Activated CD4-positive, CD25-positive, alpha-beta regulatory T cell treated with anti-CD3 and anti-CD28 coated beads, Interleukin-2, amount 50 U/mL, for 72 hours (primary cell): Measurements from ENCODE around the gene SLC22A5.

Experiments used
- DNase-seq: peaks from one replicate; pipeline ENCODE4 v3.0.0; 2021

The SLC22A5 gene

DNA sequence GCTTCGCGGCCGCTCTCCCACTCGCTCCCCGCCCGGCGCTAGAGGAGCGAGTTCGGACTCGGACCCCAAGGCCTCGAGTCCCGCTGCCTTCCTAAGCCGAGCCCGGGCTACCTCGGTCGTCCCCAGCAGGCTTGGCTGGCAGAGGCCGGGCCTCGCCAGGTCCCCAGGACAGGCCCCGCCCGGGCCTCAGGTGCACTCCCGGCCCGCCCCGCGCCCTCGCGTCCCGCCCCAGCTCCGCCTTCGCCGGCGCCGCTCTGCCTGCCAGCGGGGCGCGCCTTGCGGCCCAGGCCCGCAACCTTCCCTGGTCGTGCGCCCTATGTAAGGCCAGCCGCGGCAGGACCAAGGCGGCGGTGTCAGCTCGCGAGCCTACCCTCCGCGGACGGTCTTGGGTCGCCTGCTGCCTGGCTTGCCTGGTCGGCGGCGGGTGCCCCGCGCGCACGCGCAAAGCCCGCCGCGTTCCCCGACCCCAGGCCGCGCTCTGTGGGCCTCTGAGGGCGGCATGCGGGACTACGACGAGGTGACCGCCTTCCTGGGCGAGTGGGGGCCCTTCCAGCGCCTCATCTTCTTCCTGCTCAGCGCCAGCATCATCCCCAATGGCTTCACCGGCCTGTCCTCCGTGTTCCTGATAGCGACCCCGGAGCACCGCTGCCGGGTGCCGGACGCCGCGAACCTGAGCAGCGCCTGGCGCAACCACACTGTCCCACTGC lies at the start of gene SLC22A5:
SLC22A5 (plus strand) TSS at position 237 of the 707 bp plus-strand sequence; CDS start at position 500, 263 bp downstream.
- DNase-seq = peak; percentile 82

DNA sequence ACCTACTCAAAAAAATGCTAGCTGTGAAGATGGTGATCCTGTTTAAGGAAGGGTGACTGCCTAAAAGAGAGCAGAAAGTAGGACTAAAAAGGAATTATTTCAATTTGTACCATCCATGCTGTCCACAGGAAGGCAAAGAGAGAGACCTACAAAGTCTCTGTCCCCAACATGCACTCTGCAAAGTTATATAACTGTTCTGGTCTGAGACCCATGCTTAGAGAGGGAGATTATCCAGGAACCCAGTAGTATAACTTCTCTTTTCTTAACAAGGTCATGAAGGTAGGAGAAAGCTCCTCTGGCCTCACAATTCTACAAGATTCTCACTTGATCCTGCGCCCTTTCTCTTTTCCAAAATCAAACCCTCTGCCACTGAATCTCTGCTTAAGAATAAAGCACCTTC lies 49.5 kb upstream of the SLC22A5 start:
- no peak for DNase-seq

DNA sequence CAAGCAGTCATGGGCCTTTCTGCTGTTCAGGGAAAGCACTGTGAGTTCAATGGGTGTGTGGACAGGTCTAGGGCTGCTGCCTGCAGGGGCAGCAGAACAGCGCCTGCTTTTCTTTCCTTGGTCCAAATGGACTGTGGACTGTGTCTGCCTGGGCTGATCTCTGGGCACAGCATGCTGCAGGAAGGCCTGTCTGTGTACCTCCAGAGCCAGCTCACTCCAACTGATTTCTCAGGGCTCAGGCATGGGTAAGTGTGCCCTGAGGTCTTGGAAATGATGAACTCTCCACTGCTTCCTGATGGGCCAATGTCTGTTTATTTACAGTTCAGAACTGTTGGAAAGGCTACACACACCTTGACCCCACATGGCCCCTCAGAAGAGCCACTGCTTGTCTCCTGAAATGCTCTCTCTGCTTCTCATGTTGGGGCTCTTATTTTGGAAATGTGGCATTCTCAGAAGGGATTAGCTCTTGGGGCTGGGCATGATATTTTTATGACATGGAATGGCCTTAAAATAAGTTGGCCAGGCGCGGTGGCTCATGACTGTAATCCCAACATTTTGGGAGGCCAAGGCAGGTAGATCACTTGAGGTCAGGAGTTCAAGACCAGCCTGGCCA lies 48.3 kb upstream of the SLC22A5 start:
- DNase-seq = no peak

DNA sequence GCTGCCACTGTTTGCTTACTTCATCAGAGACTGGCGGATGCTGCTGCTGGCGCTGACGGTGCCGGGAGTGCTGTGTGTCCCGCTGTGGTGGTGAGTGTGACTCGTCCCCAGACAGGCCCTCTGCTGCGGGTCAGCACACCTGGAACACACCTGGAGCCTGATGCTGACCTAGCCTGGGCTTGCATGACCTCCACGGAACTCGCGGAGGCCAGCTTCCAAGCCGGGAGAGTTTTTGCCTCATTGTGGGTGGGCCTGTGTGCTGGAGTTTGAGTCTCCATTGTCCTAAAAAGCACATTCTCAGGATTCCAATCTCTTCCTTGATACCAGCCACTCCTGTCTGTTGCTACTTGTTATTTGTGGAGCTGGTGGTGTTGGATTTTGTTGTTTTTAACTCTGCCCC lies 47.2 kb upstream of the SLC22A5 start:
- no peak for DNase-seq

DNA sequence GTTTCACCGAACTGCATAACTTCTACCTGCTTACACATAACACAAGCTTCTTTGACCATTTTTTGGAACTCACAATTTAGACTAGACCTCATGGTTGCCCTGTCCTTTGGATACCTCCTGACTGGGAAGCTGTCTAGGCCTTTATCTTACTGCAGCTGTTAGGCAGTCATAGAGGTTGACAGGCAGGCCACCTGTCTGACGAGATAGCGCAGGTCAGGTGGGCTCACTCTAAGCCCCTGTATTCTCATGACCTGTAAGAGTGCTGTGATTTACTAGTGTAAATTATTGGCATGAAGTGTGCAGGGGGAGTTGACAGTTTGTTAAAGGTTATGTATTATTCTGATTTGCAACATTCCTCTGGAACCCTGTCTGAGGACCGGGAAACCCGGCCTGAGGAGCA lies 46.3 kb upstream of the SLC22A5 start:
- DNase-seq = no peak

DNA sequence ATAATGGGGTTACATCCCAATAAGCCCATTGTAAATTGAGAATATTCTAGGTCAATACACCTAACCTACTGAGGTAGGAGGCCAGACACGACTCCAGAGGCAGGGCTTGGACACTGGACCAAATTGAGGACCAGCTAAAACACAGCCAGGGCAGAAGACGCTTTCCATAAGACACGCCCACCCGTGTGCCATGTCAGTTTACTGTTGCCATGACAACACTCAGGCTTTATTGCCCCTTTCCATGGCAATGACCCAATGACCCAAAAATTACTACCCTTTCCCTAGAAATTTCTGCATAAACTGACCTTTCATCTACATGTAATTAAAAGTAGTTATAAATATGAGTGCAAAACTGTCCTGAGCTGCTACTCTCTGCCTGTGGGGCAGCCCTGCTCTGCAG lies 43.8 kb upstream of the SLC22A5 start:
- no peak for DNase-seq

DNA sequence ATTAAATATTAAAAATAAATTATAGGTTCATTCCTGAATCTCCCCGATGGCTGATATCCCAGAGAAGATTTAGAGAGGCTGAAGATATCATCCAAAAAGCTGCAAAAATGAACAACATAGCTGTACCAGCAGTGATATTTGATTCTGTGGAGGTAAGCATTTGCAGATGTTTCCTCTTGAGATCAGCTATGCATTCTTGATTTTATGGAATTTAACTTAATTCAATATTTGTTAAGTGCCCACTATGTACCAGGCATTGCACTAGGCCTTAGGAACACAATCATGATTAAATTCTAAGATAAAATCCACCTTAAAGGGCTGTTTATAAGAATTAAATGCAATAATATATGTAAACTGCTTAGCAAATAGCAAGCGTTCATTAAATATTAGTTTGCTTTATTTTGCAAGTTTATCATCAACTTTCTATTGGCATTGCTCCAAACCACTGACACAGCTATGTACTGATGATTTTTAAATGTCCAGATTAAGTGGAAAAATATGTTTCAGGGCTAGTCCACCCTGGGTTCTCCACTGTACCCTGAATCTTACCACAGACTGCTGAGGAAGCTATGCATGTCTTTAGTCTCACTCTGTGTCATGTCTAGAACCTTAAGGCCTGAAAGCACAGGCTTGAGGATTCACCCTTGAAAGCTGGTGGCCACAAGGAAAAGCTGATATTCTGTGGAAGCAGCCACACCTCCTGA lies 42.1 kb upstream of the SLC22A5 start:
- no peak for DNase-seq

DNA sequence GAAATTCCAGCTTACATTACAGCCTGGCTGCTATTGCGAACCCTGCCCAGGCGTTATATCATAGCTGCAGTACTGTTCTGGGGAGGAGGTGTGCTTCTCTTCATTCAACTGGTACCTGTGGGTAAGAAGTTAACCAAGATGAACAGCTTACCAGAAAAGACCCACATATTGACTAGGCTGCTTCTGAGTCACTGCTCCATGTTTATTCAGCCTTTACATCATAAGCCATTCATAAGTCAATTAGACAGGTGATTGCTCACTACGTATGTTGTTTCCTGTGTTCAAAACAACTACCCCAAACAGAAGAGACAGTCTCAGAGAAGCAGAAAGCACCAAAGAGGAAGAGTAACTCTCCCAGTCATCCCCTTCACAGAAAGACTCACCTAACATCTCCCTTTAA lies 34.7 kb upstream of the SLC22A5 start:
- DNase-seq = no peak

DNA sequence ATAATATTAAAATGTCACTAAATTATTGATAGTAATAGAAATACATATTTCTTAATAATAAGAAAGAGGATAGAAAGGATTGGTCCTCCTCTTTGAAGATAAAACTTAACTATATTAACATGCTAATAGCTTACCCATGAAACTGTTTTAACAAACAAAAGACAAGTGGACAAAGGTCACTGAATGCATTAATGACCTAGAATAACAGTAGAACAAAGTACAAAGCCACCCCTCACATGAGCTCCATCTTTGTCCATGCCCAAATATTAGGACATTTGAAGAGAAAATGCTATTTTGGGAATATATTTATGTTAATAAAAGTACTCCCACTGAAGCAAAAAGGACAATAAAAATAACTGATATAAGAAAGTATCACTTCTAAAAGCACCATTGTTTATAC lies 34.1 kb upstream of the SLC22A5 start:
- no peak for DNase-seq

DNA sequence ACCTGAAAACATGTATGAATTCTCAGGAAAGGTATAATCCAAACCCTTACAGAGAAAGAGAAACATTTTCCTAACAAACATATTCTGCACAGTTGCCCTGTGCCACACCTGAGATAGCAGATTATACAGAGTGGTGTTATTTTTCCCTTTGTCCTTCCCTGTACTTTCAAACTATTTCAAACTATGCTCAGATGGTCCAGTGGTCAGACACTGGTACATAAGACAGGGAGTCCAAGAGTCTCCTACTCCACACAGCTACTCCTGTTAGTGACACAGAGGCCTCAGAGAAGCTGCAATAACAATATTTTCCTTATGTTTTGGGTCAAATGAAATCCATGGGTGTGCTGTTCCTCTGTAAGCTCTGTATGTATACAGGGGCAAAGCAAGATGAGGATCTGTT lies 30.0 kb upstream of the SLC22A5 start:
- DNase-seq = no peak

DNA sequence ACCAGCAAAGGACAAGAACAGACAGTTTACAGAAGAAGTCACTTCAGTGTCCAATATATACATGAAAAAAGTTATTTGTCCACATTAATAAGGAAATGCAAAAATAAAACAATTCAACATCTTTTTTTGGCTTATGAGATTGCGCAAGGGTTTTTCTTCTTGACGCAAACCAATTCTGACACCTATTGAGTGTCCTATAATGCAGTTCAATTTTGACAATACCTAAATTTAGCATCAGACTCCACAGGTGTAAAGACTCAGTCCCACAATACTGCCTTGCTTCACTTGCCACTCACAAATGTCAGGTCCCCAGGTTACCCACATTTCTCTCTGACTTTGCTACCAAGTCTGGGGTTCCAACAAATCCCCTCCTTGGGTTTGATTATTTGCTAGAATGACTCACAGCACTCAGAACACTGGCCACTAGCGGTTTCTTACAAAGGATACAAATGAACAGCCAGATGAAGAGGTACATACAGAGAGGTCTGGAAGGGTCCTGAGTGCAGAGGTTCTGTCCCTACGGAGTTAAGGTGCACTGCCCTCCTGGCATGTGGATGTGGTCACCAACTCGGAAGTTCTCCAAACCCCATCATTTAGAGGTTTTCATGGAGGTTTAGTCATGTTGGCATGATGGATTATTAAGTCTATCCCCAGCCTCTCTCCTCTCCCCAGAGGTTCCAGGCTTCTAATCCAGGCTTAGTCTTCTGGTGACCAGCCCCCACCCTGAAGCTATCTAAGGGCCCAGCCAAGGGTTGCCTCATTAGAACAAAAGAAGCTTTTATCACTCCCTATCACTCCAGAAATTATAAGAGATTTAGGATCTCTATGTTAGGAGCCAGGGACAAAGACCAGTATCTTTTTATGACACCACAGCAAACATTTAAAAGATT lies 27.0 kb upstream of the SLC22A5 start:
- DNase-seq = no peak

DNA sequence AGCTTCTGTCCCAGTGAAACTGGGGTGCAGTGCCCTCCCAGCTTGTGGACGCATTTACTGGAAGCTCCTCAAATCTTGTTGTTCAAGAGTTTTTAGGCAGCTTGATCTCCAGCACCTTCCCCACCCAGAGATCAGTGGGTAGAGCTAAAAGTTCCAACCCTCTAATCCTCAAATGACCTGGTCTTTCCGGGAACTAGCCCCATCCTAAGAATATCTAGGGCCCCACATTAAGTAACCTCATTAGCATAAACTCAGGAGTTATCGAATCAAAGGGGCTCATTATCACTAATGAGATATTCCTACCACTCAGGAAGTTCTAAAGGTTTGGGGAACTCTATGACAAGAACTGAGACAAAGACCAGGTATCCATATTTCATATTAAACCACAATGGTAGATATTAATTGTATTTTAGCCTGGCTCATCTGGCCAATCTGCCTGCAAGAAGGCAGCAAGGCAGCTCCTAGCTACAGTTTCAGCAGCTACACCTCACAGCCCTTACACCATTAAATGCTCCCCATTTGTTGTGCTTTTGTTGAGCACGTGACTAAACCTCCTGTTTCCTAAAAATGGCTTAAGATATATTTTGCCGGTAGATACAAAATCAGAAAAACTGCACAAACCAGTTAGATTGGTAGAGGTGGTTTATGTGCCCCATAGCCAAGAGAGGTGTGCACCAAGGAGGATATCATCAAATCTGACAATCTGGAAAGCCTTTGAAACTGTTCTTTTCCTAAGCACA lies 24.6 kb upstream of the SLC22A5 start:
- DNase-seq = no peak

DNA sequence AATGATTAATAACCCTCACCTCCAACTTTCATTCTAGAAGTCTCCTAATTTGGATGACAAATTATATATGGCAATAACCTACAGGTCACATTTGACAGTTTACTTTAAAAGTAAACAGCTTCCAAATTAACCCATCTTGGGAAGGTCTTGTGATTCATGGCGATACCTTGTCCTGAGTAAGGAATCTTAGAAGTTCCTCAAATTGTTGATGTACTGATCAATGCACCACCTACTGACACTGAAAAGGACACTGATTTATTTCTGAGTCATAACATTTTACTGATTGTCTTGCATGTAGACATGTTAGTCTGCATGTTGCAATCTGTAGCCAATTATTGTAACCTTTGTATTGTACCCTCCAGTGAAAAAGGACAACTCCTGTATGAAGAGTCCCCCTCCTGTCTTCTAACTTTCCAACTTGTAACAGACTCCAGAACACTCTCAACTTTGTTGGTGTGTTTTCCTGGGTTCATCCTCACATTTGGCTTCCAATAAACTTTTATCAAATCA lies 16.0 kb upstream of the SLC22A5 start:
- no peak for DNase-seq

DNA sequence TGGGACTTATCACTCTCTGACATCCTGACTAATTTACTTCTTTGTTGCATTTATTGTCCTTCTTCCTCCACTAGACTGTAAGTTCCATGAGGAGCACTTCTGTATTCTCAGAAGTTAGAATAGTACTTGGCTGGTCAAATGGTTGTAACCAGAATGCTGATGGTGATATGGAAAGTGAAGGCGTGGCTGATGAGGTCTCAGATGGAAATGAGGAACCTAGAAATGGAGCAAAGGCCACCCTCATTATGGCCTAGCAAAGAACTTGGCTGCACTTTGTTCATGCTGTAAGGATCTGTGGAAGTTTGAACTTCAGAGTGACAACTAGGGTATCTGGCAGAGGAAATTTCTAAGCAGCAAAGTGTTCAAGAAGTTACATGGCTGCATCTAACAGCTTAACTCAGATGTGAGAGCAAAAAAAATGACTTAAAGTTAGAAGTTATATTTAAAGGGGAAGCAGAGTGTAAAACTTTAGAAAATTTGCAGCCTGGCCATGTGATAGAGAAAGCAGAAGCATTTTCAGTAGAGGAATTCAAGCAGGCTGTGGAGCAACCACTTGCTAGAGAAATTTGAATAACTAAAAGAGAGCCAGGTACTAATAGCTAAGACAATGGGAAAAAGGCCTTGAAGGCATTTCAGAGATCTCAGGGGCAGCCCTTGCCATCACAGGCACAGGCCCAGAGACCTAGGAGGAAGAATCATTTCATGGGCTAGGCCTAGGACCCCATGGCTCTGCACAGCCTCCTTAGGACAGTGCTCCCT lies 14.9 kb upstream of the SLC22A5 start:
- no peak for DNase-seq

DNA sequence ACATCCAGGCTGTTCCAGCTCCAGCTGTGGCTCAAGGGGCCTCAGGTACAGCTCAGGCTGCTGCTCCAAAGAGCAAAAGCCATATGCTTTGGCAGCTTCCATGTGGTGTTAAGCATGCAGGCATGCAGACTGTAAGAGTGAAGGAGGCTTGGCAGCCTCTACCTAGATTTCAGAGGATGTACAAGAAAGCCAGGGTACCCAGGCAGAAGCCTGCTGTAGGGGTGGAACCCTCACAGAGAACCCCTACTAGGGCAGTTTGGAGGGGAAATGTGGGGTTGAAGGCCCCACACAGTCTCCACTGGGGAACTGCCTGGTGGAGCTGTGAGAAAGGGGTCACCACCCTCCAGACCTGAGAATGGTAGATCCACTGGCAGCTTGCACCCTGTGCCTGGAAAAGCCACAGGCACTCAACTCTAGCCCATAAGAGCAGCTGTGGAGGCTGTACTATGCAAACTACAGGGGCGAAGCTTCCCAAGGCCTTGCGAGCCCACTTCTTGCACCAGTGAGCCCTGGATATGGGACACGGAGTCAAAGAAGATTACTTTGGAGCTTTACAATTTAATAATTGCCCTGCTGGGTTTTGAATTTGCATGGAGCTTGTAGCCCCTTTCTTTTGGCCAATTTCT lies 14.3 kb upstream of the SLC22A5 start:
- DNase-seq = no peak

DNA sequence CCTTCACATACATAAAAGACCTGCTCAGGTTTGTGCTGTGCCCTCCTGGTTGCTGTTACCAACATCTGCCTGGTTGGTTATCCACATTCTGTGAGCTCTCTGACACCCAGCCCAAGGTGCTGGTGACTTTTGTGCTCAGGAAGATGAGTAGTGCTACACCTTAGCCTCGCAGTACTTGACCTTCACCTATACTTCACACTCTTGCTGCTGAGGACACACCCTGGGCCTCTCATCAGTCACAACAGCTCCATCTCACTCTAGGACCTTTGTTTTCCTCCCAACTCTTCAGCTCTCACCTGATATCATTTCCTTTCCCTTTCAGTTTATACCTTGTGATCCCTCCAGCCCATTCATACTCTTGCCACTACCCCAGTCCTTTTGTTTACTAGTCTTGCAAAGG lies 10.7 kb upstream of the SLC22A5 start:
- no peak for DNase-seq

DNA sequence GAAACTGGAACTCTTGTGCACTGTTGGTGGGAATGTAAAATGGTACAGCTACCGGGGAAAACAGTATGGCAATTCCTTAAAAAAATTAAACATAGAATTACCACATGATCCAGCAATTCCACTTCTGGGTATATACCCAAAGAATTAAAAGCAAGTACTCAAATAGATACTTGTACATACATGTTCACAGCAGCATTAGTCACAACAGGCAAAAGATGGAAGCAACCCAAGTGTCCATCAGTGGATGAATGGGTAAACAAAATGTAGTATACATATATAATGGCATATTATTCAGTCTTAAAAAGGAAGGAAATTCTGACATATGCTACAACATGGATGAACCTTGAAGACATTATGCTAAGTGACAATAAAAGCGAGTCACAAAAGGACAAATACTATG lies 7.4 kb upstream of the SLC22A5 start:
- DNase-seq = no peak

DNA sequence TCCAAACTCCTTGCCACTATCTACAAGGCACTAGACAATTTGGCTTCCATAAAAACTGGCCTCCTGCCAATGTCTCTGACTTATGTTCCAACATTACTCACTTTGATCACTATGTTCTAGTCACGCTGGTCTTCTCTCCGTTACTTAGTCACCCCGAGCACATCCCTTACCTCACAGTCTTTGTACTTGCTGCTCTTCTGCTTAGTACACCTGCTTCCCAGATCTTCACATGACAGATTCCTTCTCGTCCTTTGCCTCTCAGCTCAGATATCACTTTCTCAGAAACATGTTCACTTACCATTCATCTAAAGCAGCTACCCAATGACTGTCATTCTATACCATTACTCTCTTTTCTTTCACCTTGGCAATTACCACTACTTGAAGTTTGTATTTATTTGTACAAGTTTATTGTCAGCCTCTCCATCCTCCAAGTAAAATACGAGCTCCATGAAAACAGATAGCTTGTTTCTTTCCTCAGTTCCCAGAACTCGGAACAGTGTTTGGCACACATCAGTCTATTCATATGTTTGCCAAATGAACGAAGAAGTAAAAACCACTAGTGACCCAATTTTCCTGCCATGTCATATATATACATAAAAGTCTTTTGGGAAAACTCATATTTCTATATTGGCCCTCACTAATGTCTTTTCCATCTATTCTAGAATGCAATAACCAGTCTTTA lies 5.9 kb upstream of the SLC22A5 start:
- no peak for DNase-seq

DNA sequence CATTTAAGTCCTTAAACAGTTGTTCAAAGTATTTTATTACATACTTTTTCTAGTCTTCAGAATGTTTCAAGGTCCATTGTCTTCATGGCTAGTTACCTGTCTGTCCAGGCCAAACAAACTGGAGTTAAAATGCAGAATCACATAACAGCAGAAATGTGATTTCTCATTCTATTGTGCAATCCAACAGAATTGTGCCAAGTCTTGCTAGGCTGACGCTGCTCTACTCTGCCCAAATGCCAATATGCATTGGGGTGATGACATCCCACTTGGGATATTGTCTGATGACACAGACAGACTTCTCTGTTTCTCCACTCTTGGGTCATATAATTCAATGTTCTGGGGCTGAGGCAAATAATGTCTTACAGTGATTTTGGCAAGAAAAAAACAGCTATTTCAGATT lies 5.2 kb upstream of the SLC22A5 start:
- DNase-seq = no peak

DNA sequence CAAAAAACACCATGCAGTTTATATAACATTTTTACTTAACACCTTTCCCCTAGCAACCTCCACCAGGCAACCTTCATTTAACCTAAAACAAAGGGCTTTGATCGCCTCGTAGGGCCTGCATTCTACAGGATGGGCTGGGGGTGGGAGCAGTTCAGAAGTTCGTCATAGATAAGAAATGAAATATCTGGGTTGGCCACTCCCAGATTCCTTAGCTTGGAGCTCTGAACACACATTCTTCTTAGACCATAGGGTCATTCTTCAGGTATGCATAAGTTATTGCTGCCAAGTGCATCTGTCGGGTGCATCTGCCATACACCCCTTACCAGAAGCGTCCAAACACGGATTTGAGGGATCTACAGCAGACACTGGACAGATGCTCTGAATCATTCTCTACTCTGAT lies 4.3 kb upstream of the SLC22A5 start:
- DNase-seq = no peak
